Stomach smooth muscle (tissue), 2 donors: Measurements from ENCODE around the gene EPDR1.

Experiments used
- H3K27ac ChIP-seq: one replicate; pipeline ENCODE4 v1.7.0; 2013; ENCODE audit warnings: mild to moderate bottlenecking, low read length, inconsistent platforms
- H3K27me3 ChIP-seq, 2 donors: one replicate each; pipeline ENCODE4 v1.7.0; 2013; ENCODE audit warnings: low read length in 2 of 2; ENCODE audit not compliant: insufficient read depth in 2 of 2, control insufficient read depth in 1 of 2
- H3K36me3 ChIP-seq, 2 donors: one replicate each; pipeline ENCODE4 v1.7.0; 2013; ENCODE audit warnings: low read length in 2 of 2; ENCODE audit not compliant: control insufficient read depth in 2 of 2, insufficient read depth in 2 of 2
- H3K4me1 ChIP-seq: one replicate; pipeline ENCODE4 v1.7.0; 2013; ENCODE audit warnings: low read length; ENCODE audit not compliant: control insufficient read depth, insufficient read depth
- H3K4me3 ChIP-seq, 2 donors: one replicate each; pipeline ENCODE4 v1.7.0; 2013; ENCODE audit warnings: low read length in 2 of 2
- H3K9ac ChIP-seq, 2 donors: one replicate each; pipeline ENCODE4 v1.7.0; 2013; ENCODE audit warnings: low read length in 2 of 2, mild to moderate bottlenecking in 1 of 2
- H3K9me3 ChIP-seq, 2 donors: one replicate each; pipeline ENCODE4 v1.7.0; 2013; ENCODE audit warnings: low read length in 2 of 2; ENCODE audit not compliant: control insufficient read depth in 2 of 2
- donor health status: healthy.
- donor health status: Pancreatic carcinoma.

Gene EPDR1

GRCh38 chr7:37916017-37916672 is 4.3 kb upstream of the EPDR1 start:
- no peaks in the 10 kb centered on the region for H3K9me3 ChIP-seq
- H3K36me3 ChIP-seq = no peaks in the 10 kb centered on the region
- H3K27me3 ChIP-seq = peaks cover 15 to 17% of the 10 kb centered on the region in 2 donors
- H3K9ac ChIP-seq = peak overlapping the region; percentile 21 to 35
- peak overlapping the region; percentile 55 to 72 for H3K4me3 ChIP-seq
- H3K27ac ChIP-seq = no peak overlapping the region
- H3K4me1 ChIP-seq = peaks cover 19% of the 10 kb centered on the region

GRCh38 chr7:37916673-37917660 is 3.5 kb upstream of the EPDR1 start, which contains the start of gene SFRP4:
SFRP4 (minus strand) TSS chr7:37916817; CDS start chr7:37916537, 280 bp downstream.
- Histone ChIP-seq H3K9ac (peak within 1 kb of the TSS; percentile 21 to 40), H3K4me1 (peaks cover 19% of the 10 kb centered on the region), H3K9me3 (no peaks in the 10 kb centered on the region), H3K27me3 (peaks cover 18 to 20% of the 10 kb centered on the region in 2 donors), H3K4me3 (peak within 1 kb of the TSS; percentile 55 to 72), H3K27ac (no peak within 1 kb of the TSS), H3K36me3 (no peaks in the 10 kb centered on the region)

GRCh38 chr7:37918526-37918925 is 1.9 kb upstream of the EPDR1 start:
- Histone ChIP-seq H3K9me3 (no peaks in the 10 kb centered on the region), H3K4me3 (no peak overlapping the region), H3K36me3 (no peaks in the 10 kb centered on the region), H3K27me3 (peaks cover 18 to 22% of the 10 kb centered on the region in 2 donors), H3K27ac (no peak overlapping the region), H3K4me1 (peaks cover 19% of the 10 kb centered on the region), H3K9ac (no peak overlapping the region)

GRCh38 chr7:37920849-37921805 is 687 bp downstream of the EPDR1 start:
- H3K4me3 ChIP-seq = peak overlapping the region; percentile 62 to 72
- peaks cover 21% of the 10 kb centered on the region in 2 donors for H3K27me3 ChIP-seq
- no peaks in the 10 kb centered on the region for H3K36me3 ChIP-seq
- H3K27ac ChIP-seq = no peak overlapping the region
- H3K4me1 ChIP-seq = peaks cover 16% of the 10 kb centered on the region
- H3K9ac ChIP-seq = peak overlapping the region in 1 of 2 donors; percentile 41
- H3K9me3 ChIP-seq = peaks cover 0 to 8% of the 10 kb centered on the region in 2 donors

- Histone ChIP-seq H3K9me3 (peaks cover 0 to 8% of the 10 kb centered on the region in 2 donors), H3K4me1 (peaks cover 8% of the 10 kb centered on the region), H3K4me3 (peak overlapping the region in 1 of 2 donors; percentile 72), H3K27ac (no peak overlapping the region), H3K27me3 (peaks cover 17 to 20% of the 10 kb centered on the region in 2 donors), H3K36me3 (no peaks in the 10 kb centered on the region), H3K9ac (no peak overlapping the region)
These were observed 1.4 kb downstream of the EPDR1 start for GRCh38 chr7:37921876-37922275.

- Histone ChIP-seq H3K4me1 (peaks cover 3% of the 10 kb centered on the region), H3K4me3 (no peak overlapping the region), H3K27me3 (peaks cover 12 to 17% of the 10 kb centered on the region in 2 donors), H3K9ac (no peak overlapping the region), H3K9me3 (peaks cover 0 to 8% of the 10 kb centered on the region in 2 donors), H3K27ac (no peak overlapping the region), H3K36me3 (no peaks in the 10 kb centered on the region)
These were observed 3.6 kb downstream of the EPDR1 start for GRCh38 chr7:37923996-37924395.

- peaks cover 9 to 15% of the 10 kb centered on the region in 2 donors for H3K27me3 ChIP-seq
- no peak overlapping the region for H3K27ac ChIP-seq
- H3K9me3 ChIP-seq = peaks cover 0 to 8% of the 10 kb centered on the region in 2 donors
- H3K36me3 ChIP-seq = no peaks in the 10 kb centered on the region
- no peak overlapping the region for H3K9ac ChIP-seq
- H3K4me1 ChIP-seq = peaks cover 3% of the 10 kb centered on the region
- H3K4me3 ChIP-seq = no peak overlapping the region
These were observed 4.1 kb downstream of the EPDR1 start for GRCh38 chr7:37924491-37925041.

- Histone ChIP-seq H3K4me3 (no peak overlapping the region), H3K27ac (no peak overlapping the region), H3K9me3 (peaks cover 0 to 8% of the 10 kb centered on the region in 2 donors)
These were observed 5.2 kb downstream of the EPDR1 start for GRCh38 chr7:37925620-37926019.

GRCh38 chr7:37927773-37928444 is 7.5 kb downstream of the EPDR1 start:
- H3K4me3 ChIP-seq = no peak overlapping the region
- H3K4me1 ChIP-seq = no peaks in the 10 kb centered on the region
- peaks cover under 1 to 3% of the 10 kb centered on the region in 2 donors for H3K27me3 ChIP-seq
- no peak overlapping the region for H3K27ac ChIP-seq
- no peaks in the 10 kb centered on the region for H3K36me3 ChIP-seq
- peaks cover 0 to 8% of the 10 kb centered on the region in 2 donors for H3K9me3 ChIP-seq
- no peak overlapping the region for H3K9ac ChIP-seq

More at GRCh38 chr7:37925620-37926019, 5.2 kb downstream of the EPDR1 start:
- no peak overlapping the region for H3K9ac ChIP-seq
- H3K36me3 ChIP-seq = no peaks in the 10 kb centered on the region
- peaks cover 6 to 11% of the 10 kb centered on the region in 2 donors for H3K27me3 ChIP-seq
- peaks cover 3% of the 10 kb centered on the region for H3K4me1 ChIP-seq
